ENCODE data around the gene MCU. TPM values are rescaled to one million over a fixed set of nuclear protein-coding genes. Genes with fewer than 3 reads are reported as not detected.
"Not testable (repeated sequence)": the region's sequence is repeated elsewhere in the genome, so short reads cannot be mapped to it uniquely, and the experiment has no call there.

The MCU gene, protein sequence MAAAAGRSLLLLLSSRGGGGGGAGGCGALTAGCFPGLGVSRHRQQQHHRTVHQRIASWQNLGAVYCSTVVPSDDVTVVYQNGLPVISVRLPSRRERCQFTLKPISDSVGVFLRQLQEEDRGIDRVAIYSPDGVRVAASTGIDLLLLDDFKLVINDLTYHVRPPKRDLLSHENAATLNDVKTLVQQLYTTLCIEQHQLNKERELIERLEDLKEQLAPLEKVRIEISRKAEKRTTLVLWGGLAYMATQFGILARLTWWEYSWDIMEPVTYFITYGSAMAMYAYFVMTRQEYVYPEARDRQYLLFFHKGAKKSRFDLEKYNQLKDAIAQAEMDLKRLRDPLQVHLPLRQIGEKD
- total RNA-seq, result 12.2 and 12.5 TPM in 2 replicates

- intact Hi-C loops (cut with micrococcal nuclease), result loop anchor here (2.0 kb wide), 2 partner anchors 65 to 327 kb away; partner anchors contain the start of gene MICU1
These were observed at the start of gene MCU for GRCh38 chr10:72691863-72692743. Gene MCU (plus strand): TSS chr10:72692143. CDS start chr10:72692152, 9 bp downstream.

GRCh38 chr10:72642318-72642717 lies 49.6 kb upstream of the MCU start:
- intact Hi-C loops (cut with micrococcal nuclease), result no loop called here

- intact Hi-C loops (cut with micrococcal nuclease), result no loop called here
These were observed 46.6 kb upstream of the MCU start for GRCh38 chr10:72645263-72645858.

- intact Hi-C loops (cut with micrococcal nuclease), result not testable (repeated sequence)
These were observed 45.0 kb upstream of the MCU start for GRCh38 chr10:72646971-72647370.

DNA sequence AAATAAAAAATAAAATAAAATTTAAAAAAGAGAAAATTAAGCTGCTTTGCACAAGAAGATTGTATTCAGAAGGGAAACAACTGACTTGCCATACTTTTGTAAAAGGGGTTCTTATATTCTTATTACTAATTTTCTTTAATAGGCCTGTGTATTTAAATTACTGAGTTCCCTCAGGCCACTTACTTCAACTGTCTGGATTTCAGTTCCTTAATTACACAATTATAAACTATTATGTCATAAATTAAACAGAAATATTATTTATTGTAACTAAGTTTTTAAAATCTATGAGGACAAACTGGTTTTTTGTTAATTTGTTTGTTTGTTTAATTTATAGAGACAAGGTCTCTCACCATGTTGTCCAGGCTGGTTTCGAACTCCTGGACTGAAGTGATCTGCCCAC lies 43.6 kb upstream of the MCU start:
- intact Hi-C loops (cut with micrococcal nuclease), result no loop called here

- intact Hi-C loops (cut with micrococcal nuclease), result no loop called here
These were observed 42.7 kb upstream of the MCU start for GRCh38 chr10:72649291-72649690.

DNA sequence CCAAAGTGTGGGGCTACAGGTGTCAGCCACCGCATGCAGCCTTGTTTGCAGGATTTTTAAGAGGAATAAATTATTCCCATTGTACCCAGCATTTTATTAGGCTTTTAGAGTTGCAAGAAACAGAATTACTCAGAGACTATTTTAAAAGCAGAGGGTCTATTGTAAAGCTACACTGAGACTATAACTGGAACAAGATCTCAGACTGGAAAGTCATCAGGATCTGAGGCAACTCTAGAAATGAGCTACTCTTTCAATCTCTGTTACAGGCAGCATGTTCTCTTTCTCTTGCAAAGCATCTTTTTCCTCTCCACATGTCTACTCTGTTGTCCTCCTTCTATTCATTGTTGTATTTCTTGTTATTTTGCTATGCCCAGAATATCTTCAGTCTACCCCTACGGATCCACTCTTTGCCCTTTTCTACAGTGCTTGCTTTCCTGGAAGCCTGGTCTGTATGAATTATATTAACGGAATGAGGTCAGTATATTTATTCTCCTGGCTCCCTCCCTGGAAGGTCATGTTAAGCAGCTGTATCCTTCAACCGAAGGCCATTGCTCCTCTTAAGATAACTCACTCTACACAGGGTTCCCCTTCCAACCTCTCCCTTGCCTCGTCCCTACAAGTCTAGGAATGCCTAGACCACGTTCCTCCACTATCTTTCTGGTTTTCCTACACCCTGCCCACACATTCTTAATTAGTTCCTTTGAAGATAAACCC lies 38.4 kb upstream of the MCU start:
- intact Hi-C loops (cut with micrococcal nuclease), result no loop called here

DNA sequence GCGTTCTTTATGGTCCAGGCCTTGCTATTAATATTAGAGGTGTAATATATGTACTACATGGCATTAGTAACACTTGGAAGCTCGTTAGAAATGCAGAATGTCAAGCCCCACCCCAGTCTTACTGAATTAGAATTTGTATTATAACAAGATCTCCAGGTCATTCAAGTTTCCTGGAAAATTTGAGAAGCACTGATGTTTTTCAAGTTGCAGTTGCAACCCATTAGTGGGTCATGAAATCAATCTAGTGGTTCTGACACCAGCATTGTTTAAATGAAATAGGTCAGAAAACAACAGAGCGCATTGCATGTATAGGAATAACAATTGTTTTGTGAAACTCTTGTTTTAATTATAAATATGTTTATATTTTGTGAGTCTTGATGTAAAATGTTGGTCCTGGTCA lies 37.2 kb upstream of the MCU start:
- intact Hi-C loops (cut with micrococcal nuclease), result no loop called here

DNA sequence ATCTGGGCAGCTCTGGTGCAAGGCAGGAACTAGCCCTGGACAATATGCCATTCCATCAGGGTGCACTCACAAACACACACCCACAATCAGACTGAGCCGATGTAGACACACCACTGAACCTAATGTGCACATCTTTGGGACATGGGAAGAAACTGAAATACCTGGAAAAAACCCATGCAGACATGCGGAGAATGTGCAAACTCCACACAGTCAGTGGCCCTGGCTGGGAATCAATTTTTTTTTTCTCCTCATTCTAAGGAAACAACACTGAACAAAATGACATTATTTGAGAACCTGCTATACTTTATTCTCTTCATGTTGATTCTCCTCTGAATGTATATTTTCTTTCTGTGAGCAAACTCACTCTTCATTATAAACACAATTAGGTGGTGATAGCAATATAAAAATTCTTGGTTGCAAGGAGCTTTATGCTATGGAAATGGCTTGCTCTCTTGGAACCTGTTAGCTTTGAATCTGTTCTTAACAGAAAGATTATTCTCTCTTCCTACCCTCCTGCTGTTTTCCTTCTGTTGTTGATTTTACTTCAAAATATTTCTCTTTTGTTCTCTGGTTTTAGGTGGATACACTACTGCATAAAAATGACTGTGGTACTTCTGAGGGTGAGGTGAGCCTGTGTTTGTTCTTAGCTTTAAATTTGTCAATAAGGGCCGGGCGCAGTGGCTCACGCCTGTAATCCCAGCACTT lies 33.1 kb upstream of the MCU start:
- intact Hi-C loops (cut with micrococcal nuclease), result no loop called here

DNA sequence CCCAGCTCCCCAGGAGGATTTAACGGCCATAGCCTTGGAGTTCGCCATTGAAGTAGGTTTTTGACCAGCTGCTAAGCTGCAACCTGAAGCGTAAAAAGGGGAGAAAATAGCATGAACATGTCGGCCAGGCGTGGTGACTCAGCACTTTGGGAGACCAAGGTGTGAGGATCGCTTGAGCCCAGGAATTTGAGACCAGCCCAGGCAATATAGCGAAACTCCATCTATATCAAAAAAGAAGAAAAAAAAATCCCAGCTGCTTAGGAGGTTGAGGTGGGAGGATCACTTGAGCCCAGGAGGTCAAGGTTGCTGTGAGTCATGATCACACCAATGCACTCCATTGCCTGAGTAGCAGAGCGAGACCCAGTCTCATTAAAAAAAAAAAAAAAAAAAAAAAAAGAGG lies 32.2 kb upstream of the MCU start:
- intact Hi-C loops (cut with micrococcal nuclease), result no loop called here

DNA sequence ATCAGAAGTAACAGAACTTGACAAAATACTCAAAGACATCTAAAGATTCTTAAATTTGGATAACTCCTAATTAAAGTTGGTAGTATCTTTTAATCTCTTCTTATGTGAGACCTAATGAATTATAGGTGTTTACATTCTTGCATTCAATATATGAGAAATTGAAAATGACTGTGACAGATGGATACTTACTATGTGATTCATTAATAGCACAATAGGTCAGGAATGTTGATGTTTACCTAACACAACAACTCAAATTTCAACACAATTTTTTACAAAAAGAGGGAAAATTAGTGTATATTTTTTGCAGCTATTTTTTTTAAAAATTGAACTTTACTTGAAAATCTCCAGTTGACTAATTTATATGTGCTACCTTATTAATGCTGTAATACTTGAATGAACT lies 31.7 kb upstream of the MCU start:
- intact Hi-C loops (cut with micrococcal nuclease), result no loop called here

DNA sequence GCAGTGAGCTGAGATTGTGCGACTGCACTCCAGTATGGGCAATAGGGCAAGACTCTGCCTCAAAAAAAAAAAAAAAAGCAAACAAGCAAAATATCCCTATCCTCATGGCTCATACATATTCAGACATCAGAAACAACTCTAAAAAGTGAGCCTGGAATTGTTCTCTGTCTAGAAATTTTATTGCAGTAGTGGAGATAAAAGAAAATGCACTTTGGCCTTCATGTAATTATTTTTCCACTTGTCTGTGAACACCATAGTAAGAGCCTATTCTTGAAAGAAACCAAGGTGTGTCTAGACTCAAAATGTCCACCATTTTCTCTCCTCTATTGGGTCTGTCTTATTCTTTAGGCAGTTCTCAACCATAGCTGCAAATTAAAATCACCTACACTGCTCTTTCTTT lies 30.5 kb upstream of the MCU start:
- intact Hi-C loops (cut with micrococcal nuclease), result no loop called here

- intact Hi-C loops (cut with micrococcal nuclease), result no loop called here
These were observed 28.0 kb upstream of the MCU start for GRCh38 chr10:72663971-72664370.

GRCh38 chr10:72665925-72666324 lies 26.0 kb upstream of the MCU start:
- intact Hi-C loops (cut with micrococcal nuclease), result no loop called here

DNA sequence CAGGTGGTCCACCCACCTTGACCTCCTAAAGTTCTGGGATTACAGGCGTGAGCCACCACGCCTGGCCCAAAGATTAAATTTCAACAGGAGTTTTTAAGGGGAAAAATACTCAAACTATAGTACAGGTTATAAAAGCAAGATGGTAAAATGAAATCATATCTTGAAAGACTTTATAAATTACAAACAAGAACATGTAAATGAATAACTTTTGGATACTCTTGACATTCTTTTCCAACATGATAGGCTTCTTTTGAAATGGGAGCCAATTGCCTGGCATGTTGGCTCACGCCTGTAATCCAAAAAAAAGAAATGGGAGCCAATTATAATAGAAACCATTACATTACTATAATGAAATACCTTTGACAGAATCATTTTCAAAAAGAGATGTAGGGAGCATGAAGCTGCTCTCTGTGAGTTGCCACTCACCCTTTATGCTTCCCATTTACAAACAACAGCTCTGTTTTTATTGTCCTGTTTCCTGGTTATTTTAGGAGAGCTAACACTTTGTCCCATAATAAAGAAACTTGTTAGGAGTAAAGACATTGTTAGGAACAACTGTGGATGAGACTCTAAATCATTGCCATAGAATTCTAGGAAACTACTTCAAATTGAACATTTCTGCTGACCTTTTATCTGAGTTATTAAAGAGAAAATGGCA lies 24.6 kb upstream of the MCU start:
- intact Hi-C loops (cut with micrococcal nuclease), result no loop called here

DNA sequence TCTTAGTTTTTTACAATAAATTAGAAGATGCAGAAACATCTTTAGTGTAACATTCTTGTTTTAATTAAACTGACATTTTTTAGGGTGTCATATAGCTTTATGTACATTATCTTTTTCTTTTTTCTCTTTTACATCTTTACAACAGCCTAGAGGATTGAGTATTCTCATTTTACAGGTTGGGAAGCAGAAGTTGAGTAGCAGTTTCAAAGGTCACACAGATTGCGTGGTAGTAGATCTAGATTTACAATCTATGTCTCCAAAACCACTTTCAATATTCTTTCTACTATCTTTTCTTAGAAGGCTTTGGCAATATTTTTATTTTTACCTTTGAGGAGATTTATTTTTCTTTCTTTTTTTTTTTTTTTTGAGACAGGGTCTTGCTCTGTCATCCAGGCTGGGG lies 18.7 kb upstream of the MCU start:
- intact Hi-C loops (cut with micrococcal nuclease), result no loop called here

GRCh38 chr10:72674174-72674573 lies 17.8 kb upstream of the MCU start:
- intact Hi-C loops (cut with micrococcal nuclease), result not testable (repeated sequence)

DNA sequence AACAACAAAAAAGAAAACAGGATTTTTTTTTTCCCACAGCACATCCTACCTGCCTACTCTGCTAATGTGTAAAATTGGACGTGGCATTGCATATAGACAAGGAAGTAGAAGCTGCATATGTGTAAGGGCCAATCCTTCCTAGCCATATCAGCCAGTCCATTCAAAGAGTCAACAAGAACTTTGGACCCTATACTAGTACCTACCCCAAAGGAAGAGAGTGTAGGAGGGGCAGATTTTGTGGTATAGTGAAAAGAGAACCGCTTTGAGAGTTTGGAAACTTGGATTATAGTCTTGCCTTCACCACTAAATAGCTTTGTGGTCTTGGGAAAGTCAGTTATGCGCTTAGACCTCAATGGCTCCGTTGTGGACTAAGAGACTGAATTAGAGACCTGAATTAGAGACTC lies 12.1 kb upstream of the MCU start:
- intact Hi-C loops (cut with micrococcal nuclease), result no loop called here

GRCh38 chr10:72682638-72683037 lies 9.3 kb upstream of the MCU start:
- intact Hi-C loops (cut with micrococcal nuclease), result no loop called here

DNA sequence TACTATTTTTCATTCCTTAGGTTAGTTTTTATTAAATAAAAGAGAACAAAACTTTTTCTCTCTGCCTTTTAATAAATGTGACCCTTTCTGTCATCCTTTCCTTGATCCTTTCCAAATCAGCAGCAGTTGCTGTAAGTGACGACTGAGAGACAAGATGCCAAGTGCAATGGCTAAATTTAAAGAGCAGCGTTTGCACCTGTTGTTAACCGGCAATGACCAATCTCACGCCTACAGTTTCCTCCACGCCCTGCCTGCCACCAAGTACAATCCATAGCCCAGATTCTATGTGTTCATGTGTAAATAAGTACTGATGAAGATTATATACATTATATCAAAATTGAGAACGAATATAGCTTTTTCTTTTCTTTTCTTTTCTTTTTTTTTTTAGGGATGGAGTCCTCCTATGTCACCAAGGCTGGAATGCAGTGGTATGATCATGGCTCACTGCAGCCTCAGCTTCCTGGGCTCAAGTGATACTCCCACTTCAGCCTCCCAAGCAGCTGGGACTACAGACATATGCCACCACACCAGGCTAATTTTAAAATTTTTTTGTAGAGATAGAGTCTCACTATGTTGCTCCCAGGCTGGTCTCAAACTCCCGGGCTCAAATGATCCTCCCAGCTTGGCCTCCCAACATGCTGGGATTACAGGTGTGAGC lies 6.5 kb upstream of the MCU start:
- intact Hi-C loops (cut with micrococcal nuclease), result no loop called here

All from T-helper 2 cell treated with Interferon-gamma antibody and Interleukin-4, amounts not matched to agents 100 ng/mL and 5 ng/mL, for 36 hours (primary cell).